HepG2 (cell line): Measurements from ENCODE around the gene GNA15. TPM values are rescaled to one million over a fixed set of nuclear protein-coding genes. Genes with fewer than 3 reads are reported as not detected.

Experiments used
- BRCA1 ChIP-seq: sonication (generic); formaldehyde crosslinking; IDR thresholded peaks from 2 replicates; pipeline ENCODE4 v1.4.0; 2020; ENCODE audit warnings: missing genetic modification reagents
- ELF3 ChIP-seq: IDR thresholded peaks from 2 replicates; pipeline ENCODE4 v1.6.1; 2016; ENCODE audit warnings: missing genetic modification reagents, missing compliant biosample characterization
- GATAD2A ChIP-seq: IDR thresholded peaks from 2 replicates; pipeline ENCODE4 v1.6.1; 2016
- HDAC1 ChIP-seq: sonication (generic); formaldehyde crosslinking; IDR thresholded peaks from 2 replicates; pipeline ENCODE4 v1.5.1; 2020; ENCODE audit warnings: mild to moderate bottlenecking, missing genetic modification reagents
- KDM2A ChIP-seq: sonication (generic); formaldehyde crosslinking; IDR thresholded peaks from 2 replicates; pipeline ENCODE4 v1.4.0; 2020; ENCODE audit warnings: low read depth, missing genetic modification reagents, borderline replicate concordance
- NCOR1 ChIP-seq: fragments of 200-600 bp; sonication (generic); IDR thresholded peaks from 2 replicates; pipeline ENCODE4 v1.7.0; 2017; ENCODE audit warnings: antibody characterized with exemption, low read length, borderline replicate concordance
- RARG ChIP-seq: sonication (generic); formaldehyde crosslinking; IDR thresholded peaks from 2 replicates; pipeline ENCODE4 v1.4.0; 2020; ENCODE audit warnings: low read depth, mild to moderate bottlenecking, missing genetic modification reagents
- RBAK ChIP-seq: sonication (generic); formaldehyde crosslinking; IDR thresholded peaks from 2 replicates; pipeline ENCODE4 v1.5.1; 2020; ENCODE audit warnings: mild to moderate bottlenecking, missing genetic modification reagents
- SNAPC2 ChIP-seq: sonication (generic); formaldehyde crosslinking; IDR thresholded peaks from 2 replicates; pipeline ENCODE4 v1.8.1; 2022; ENCODE audit warnings: mild to moderate bottlenecking, missing genetic modification reagents
- SP5 ChIP-seq: IDR thresholded peaks from 2 replicates; pipeline ENCODE4 v1.6.1; 2016; ENCODE audit warnings: low read depth, borderline replicate concordance
- THAP11 ChIP-seq: IDR thresholded peaks from 2 replicates; pipeline ENCODE4 v1.6.1; 2016; ENCODE audit warnings: missing biosample characterization, missing genetic modification reagents
- THYN1 ChIP-seq: sonication (generic); formaldehyde crosslinking; IDR thresholded peaks from 2 replicates; pipeline ENCODE4 v1.8.1; 2023; ENCODE audit warnings: low read depth, mild to moderate bottlenecking, moderate library complexity, missing genetic modification reagents, borderline replicate concordance
- TSC22D2 ChIP-seq: sonication (generic); formaldehyde crosslinking; IDR thresholded peaks from 2 replicates; pipeline ENCODE4 v1.5.1; 2020; ENCODE audit warnings: missing genetic modification reagents, mild to moderate bottlenecking, borderline replicate concordance
- ZFP37 ChIP-seq: sonication (generic); formaldehyde crosslinking; IDR thresholded peaks from 2 replicates; pipeline ENCODE4 v1.4.0; 2020; ENCODE audit warnings: missing genetic modification reagents, borderline replicate concordance
- ZNF207 ChIP-seq: fragments of 450-650 bp; IDR thresholded peaks from 2 replicates; pipeline ENCODE4 v1.6.1; 2016; ENCODE audit warnings: antibody characterized with exemption, borderline replicate concordance
- ZNF557 ChIP-seq: sonication (generic); formaldehyde crosslinking; IDR thresholded peaks from 2 replicates; pipeline ENCODE4 v1.4.0; 2020; ENCODE audit warnings: missing genetic modification reagents
- ZNF7 ChIP-seq: IDR thresholded peaks from 2 replicates; pipeline ENCODE4 v1.6.1; 2016; ENCODE audit warnings: missing biosample characterization, missing genetic modification reagents
- ZNF75D ChIP-seq: sonication (generic); formaldehyde crosslinking; IDR thresholded peaks from 2 replicates; pipeline ENCODE4 v1.8.1; 2023; ENCODE audit warnings: missing genetic modification reagents, mild to moderate bottlenecking, borderline replicate concordance
- ZNF761 ChIP-seq: sonication (generic); formaldehyde crosslinking; conservative IDR thresholded peaks from 2 replicates; pipeline ENCODE4 v1.4.0; 2020; ENCODE audit warnings: mild to moderate bottlenecking, missing genetic modification reagents
- polyA plus RNA-seq, 8 experiments: library from polyadenylated mRNA; depleted of rRNA in 3 of 8; stranded (reverse) in 7 of 8; unstranded in 1 of 8; fragments of >200 nt; fragmentation: Illumina TruSeq in 4 of 8; extraction: Trizol in 4 of 8; gene quantifications; 2 replicates each; pipeline versions ENCODE4 v1.2.1 to v1.2.3, GENCODE V29; 2011 to 2016; ENCODE audit warnings: low read depth in 4 of 8, missing spikeins in 1 of 8, mixed read lengths in 1 of 8; ENCODE audit not compliant: insufficient read depth in 1 of 8
- total RNA-seq, 5 experiments: library from RNA; depleted of rRNA; stranded (reverse); fragments of >200 nt; fragmentation: Illumina TruSeq; extraction: Trizol; gene quantifications; 2 replicates each; pipeline ENCODE4 v1.2.3, GENCODE V29; 2016; ENCODE audit warnings: low read depth in 1 of 5
- TF ChIP-seq, protein P1 (sequence below): sonication (generic); formaldehyde crosslinking; IDR thresholded peaks from 2 replicates; pipeline ENCODE4 v1.4.0; 2020; ENCODE audit warnings: mild to moderate bottlenecking, missing genetic modification reagents
- TF ChIP-seq, protein P2 (sequence below): sonication (generic); formaldehyde crosslinking; conservative IDR thresholded peaks from 2 replicates; pipeline ENCODE4 v1.8.0; 2022; ENCODE audit warnings: low read depth, missing genetic modification reagents
- TF ChIP-seq, protein P3 (sequence below): sonication (generic); formaldehyde crosslinking; IDR thresholded peaks from 2 replicates; pipeline ENCODE4 v1.4.0; 2020; ENCODE audit warnings: missing genetic modification reagents
- TF ChIP-seq, protein P4 (sequence below): sonication (generic); formaldehyde crosslinking; IDR thresholded peaks from 2 replicates; pipeline ENCODE4 v1.5.1; 2020; ENCODE audit warnings: mild to moderate bottlenecking, missing genetic modification reagents

The GNA15 gene
- total and polyA plus RNA-seq, 2 of the 13 experiments (the other 11 are each of a cell fraction or from before 2014, with no cell fraction given) = not detected

DNA sequence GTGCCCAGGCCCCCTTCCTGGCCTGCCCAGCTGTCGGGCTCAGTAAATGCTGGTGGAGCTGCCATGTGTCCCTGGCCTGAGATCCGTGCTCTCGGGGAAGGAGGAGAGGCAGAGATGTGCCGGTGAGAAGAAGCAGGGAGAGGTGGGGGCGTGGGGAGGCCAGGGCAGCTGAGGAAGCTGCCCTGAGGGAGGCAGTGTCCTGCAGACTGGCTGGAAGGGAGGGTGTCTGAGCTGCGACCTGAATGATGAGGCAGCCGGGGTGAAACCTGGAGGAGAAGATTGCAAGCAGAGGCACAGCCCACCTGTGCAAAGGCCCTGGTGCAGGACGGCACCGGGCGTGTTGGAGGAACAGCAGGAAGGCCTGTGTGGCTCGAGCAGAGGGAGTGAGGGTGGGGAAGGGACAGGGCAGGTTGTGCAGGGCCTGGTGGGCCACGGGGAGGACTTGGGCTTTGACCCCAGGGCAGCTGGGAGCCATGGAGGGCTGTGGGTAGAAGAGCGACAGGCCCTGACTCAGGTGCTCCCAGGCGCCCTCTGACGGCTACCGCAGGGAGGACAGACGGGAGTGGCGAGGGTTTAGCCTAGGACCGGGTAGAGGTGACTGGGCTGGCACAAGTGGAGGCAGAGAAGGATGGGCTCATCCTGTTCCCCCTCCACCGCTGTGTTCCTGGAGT lies 74.6 kb downstream of the GNA15 start (continued):
- TF ChIP-seq, protein P1, sequence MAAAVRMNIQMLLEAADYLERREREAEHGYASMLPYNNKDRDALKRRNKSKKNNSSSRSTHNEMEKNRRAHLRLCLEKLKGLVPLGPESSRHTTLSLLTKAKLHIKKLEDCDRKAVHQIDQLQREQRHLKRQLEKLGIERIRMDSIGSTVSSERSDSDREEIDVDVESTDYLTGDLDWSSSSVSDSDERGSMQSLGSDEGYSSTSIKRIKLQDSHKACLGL (CRISPR knock-in tag) = no peak
- TF ChIP-seq NCOR1 (no peak), SNAPC2 (CRISPR knock-in tag) (no peak), KDM2A (peak; percentile 36; the same call in 1 of the 2 replicates), ELF3 (no peak), ZNF75D (CRISPR knock-in tag) (no peak), TSC22D2 (CRISPR knock-in tag) (no peak), ZNF761 (no peak), HDAC1 (CRISPR knock-in tag) (no peak), SP5 (CRISPR knock-in tag) (no peak), BRCA1 (CRISPR knock-in tag) (no peak), ZNF207 (no peak), ZNF7 (CRISPR knock-in tag) (no peak), RARG (no peak), GATAD2A (CRISPR knock-in tag) (no peak), THYN1 (no peak), ZFP37 (CRISPR knock-in tag) (no peak), RBAK (no peak), ZNF557 (CRISPR knock-in tag) (no peak), THAP11 (CRISPR knock-in tag) (0 out of 2 replicates have a peak, but pooled peaks have one; percentile 16)
- TF ChIP-seq, protein P2, sequence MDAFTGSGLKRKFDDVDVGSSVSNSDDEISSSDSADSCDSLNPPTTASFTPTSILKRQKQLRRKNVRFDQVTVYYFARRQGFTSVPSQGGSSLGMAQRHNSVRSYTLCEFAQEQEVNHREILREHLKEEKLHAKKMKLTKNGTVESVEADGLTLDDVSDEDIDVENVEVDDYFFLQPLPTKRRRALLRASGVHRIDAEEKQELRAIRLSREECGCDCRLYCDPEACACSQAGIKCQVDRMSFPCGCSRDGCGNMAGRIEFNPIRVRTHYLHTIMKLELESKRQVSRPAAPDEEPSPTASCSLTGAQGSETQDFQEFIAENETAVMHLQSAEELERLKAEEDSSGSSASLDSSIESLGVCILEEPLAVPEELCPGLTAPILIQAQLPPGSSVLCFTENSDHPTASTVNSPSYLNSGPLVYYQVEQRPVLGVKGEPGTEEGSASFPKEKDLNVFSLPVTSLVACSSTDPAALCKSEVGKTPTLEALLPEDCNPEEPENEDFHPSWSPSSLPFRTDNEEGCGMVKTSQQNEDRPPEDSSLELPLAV (CRISPR knock-in tag) = no peak
- TF ChIP-seq, protein P3, sequence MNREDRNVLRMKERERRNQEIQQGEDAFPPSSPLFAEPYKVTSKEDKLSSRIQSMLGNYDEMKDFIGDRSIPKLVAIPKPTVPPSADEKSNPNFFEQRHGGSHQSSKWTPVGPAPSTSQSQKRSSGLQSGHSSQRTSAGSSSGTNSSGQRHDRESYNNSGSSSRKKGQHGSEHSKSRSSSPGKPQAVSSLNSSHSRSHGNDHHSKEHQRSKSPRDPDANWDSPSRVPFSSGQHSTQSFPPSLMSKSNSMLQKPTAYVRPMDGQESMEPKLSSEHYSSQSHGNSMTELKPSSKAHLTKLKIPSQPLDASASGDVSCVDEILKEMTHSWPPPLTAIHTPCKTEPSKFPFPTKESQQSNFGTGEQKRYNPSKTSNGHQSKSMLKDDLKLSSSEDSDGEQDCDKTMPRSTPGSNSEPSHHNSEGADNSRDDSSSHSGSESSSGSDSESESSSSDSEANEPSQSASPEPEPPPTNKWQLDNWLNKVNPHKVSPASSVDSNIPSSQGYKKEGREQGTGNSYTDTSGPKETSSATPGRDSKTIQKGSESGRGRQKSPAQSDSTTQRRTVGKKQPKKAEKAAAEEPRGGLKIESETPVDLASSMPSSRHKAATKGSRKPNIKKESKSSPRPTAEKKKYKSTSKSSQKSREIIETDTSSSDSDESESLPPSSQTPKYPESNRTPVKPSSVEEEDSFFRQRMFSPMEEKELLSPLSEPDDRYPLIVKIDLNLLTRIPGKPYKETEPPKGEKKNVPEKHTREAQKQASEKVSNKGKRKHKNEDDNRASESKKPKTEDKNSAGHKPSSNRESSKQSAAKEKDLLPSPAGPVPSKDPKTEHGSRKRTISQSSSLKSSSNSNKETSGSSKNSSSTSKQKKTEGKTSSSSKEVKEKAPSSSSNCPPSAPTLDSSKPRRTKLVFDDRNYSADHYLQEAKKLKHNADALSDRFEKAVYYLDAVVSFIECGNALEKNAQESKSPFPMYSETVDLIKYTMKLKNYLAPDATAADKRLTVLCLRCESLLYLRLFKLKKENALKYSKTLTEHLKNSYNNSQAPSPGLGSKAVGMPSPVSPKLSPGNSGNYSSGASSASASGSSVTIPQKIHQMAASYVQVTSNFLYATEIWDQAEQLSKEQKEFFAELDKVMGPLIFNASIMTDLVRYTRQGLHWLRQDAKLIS (CRISPR knock-in tag) = no peak
- TF ChIP-seq, protein P4, sequence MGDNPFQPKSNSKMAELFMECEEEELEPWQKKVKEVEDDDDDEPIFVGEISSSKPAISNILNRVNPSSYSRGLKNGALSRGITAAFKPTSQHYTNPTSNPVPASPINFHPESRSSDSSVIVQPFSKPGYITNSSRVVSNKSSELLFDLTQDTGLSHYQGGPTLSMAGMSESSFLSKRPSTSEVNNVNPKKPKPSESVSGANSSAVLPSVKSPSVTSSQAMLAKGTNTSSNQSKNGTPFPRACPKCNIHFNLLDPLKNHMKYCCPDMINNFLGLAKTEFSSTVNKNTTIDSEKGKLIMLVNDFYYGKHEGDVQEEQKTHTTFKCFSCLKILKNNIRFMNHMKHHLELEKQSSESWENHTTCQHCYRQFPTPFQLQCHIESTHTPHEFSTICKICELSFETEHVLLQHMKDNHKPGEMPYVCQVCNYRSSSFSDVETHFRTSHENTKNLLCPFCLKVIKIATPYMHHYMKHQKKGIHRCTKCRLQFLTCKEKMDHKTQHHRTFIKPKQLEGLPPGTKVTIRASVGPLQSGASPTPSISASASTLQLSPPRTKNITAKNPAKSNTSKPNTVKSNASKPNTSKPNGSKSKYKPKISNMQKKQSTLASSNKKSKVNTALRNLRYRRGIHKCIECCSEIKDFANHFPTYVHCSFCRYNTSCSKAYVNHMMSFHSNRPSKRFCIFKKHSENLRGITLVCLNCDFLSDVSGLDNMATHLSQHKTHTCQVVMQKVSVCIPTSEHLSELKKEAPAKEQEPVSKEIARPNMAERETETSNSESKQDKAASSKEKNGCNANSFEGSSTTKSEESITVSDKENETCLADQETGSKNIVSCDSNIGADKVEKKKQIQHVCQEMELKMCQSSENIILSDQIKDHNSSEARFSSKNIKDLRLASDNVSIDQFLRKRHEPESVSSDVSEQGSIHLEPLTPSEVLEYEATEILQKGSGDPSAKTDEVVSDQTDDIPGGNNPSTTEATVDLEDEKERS = no peak
